MM.1S (cell line): Measurements from ENCODE around the gene GUCA2A.

Experiments used
- EZH2 ChIP-seq: fragments of 300-600 bp; sonication (generic); optimal IDR thresholded peaks from 2 replicates; pipeline ENCODE3; 2017; ENCODE audit warnings: low read depth, mild to moderate bottlenecking, antibody characterized with exemption, low read length, mixed read lengths
- TF ChIP-seq, protein P1 (sequence below): fragments of 300-600 bp; sonication (generic); IDR thresholded peaks from 2 replicates; pipeline ENCODE4 v1.5.1; 2016; ENCODE audit warnings: antibody characterized with exemption, low read length, mixed read lengths

DNA sequence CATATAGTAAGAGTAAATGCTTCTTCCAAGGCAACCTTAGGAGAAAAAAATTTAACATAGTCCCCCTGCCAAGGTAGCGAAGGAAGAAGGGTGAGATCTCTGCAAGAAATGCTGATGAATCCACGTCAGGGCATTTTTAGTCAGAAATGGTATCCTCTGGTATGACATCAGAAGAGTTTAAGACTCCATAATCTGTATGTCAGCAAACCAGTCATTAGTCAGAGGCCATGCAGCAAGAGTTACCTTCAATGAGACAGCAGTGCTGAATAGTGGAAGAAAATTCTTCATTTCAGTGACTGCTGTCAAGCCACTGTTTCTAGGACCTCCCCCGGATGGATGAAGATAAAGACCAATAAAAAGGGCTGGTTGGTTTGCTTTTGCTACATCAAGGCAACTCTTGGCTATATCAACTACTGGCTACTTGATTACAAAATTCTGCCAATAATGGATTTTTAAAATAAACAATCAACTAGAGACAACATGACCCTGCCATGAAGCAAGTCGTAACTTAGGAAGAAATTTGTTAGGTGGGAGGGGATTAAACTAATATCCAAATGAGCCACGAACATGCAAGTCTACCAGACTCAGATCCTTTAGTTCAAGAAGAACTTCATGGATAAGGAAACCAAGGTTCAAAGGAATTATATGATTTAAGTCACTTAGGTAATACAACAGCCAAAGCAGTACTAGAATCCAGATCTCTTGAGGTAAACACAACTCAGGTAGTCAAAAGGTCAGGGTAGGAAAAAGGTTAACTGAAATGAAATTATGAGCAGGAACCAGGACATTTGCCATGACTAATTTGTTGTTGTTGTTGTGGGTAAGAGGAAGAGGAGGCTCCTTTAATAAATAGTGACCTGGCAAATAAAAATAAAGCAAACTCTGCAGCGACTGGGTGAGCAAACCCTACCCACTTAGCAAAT, 25.6 kb upstream of the GUCA2A start:
- TF ChIP-seq, protein P1, sequence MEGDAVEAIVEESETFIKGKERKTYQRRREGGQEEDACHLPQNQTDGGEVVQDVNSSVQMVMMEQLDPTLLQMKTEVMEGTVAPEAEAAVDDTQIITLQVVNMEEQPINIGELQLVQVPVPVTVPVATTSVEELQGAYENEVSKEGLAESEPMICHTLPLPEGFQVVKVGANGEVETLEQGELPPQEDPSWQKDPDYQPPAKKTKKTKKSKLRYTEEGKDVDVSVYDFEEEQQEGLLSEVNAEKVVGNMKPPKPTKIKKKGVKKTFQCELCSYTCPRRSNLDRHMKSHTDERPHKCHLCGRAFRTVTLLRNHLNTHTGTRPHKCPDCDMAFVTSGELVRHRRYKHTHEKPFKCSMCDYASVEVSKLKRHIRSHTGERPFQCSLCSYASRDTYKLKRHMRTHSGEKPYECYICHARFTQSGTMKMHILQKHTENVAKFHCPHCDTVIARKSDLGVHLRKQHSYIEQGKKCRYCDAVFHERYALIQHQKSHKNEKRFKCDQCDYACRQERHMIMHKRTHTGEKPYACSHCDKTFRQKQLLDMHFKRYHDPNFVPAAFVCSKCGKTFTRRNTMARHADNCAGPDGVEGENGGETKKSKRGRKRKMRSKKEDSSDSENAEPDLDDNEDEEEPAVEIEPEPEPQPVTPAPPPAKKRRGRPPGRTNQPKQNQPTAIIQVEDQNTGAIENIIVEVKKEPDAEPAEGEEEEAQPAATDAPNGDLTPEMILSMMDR = no peak
- TF ChIP-seq EZH2 = no peak
